ENCODE measurements around the gene HAND2.

Gene HAND2

GRCh38 chr4:173535957-173536356, 5.9 kb upstream of the HAND2 start:
- no peak for DNase-seq

DNA sequence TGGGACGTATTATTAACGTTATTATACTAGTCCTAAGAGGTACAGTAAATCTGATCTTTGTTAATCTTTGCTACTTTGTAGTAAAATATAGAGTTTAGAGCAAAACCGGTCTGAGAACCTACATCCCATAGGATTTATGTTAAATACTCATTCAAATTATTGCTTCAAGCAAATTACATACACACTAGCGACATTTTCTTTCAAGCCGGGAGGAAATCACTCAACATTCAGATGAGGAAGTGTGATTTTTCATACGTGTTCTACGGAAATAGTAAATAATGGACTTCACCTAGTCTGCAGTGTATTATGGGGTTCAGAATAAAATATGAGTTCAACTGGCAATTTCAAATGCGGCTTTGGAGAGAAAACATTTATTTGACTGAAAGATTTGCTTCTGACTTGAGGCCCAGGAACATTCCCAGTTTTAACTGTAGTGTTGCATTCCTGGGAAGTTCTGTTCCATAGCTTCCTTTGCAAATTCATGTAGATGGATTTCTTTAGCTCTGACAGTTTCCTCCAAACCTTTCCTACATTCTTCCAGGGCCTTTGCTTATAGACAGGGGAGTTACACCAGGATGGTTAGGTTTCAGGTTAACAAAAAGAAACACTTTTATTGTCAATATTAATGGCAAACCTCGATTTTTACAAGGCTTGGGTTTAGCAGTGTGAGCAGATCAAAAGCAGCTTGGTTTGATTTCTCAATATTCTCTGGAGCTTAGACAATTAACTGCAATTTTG, 5.3 kb upstream of the HAND2 start:
- no peak for DNase-seq

- no peak for DNase-seq
Measured at GRCh38 chr4:173534434-173534833, 4.4 kb upstream of the HAND2 start.

DNA sequence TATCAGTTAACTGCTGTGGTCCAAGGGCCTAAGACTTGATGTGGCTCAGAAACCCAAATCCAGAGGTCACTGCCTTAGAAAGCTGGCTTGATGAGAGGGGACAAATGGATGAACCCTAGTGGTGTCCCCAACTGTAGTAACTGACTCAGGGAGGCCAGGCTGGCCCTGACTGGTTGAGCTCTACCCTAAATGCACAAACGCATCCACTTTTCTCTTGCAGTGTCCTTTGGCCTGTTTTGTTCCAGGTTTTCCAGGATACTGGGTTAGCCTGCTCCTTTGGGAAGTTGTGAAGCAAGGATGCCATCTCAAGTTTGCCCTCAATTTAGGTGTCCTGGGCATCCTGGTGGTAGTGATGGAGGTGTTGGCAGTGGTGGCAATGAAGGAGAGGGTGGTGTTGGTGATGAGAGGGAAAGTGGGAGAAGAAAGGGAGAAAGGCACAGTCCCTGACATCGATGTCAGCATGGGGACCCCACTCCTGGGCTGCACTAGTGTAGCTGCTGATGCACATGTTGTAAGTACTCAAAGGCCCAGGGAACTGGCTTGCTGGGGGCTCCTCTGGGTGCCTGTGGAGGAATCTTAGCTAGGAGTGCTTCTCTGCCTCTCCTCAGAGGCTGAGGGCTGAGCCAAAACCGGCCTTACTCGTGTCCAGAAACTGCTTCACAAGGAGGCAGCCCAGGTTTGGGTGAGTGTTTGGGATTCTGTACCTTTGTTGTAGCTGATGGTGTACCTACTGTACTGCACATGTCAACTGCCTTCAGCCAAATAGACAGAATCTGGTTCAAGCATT, 2.9 kb upstream of the HAND2 start:
- no peak for DNase-seq

DNA sequence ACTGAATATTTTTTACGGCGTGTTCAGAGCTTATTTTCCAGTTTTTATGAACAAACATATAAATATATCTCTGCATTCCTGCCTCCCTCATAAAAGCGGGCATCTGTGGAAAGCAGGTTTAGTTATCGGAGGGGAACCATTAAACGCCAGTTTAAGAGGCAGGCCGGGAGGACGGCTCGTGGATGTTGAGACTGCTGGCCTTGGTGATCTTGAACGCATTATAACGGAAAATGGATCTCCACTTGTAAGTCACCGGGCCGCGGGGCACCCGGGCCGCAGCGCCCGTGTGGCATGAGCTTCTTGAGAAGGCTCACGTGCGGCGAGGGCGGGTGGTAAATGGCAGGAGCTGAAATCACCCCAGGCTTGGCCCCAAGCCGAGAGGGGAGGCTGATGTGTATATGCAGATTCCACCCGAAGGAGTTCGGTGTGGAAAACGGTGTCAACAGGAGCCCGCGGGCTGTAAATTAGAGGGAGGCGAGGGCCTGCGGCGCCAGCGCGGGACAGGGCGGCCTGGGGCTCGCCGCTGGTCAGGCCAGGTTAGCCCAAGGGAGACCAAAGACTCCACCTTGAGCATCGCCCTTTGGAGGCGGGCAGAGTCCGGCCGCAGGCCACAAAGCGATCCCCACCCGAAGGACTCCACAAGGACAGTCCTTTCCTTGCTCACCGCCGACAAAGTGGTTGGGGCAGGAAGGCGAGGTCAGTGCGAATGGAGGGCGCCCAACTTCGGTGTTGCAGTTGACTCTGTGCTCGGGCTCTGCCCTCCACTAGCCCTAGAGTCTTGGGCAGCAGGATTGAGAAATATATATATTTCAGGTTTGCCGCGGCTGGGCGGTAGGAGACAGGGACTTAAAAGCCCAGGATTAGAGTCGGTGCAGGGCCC, 1.3 kb upstream of the HAND2 start:
- no peak for DNase-seq

GRCh38 chr4:173530326-173531085, 477 bp upstream of the HAND2 start:
- no peak for DNase-seq

- DNase-seq: no peak
Measured at GRCh38 chr4:173528378-173529321, 1.4 kb downstream of the HAND2 start.

DNA sequence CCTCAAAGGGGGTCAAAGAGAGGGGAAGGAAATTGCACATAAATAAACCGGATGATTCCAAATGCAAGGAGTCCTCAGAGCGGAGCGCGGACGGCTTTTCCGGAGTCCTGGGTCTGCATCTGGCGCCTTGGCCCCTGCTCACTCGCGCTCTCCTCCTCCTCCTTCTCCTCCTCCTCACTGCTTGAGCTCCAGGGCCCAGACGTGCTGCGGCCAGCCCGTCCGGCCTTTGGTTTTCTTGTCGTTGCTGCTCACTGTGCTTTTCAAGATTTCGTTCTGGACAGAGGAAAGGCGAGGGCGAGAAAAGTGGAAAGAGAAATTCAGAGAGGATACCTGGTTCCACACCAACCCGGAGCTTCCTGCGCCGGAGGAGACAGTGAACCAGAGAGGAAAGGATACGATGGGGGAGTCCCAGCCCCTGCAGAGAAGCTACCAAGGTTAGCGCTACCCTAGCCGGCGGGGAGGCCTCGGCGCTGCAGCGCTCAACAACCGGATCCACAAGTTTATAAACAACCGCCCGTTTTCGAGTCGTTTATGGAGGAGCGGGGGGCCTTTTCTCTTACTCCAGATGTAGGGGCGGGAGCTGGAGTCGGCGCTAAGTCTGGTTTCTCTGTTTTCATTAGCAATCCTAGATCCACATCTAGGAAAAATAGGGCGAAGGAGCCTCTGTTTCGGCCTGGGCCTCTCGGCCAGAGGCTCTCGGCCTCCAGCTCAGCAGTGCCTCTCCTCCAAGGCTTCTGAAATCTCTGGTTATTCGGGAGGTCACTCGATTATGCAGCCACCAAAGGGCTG, 2.7 kb downstream of the HAND2 start:
- DNase-seq: no peak

DNA sequence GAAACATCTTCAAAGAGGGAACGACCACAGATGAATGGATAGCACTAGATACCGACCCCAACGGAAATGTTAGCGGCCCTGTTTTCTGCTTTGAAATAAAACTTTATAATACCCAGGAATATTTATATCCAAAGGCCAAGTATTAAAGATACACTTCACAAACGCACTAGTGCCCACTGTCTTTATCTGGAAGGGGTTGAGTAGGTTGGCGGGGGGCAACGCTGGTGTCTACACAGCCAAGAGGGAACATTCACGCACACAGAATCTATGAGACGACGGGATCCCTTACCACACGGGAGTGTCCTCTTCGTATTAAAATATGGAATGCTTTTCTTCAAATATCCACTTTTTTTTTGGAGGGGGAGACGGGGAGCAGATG, 3.3 kb downstream of the HAND2 start:
- DNase-seq: no peak

- DNase-seq: no peak
Measured at GRCh38 chr4:173526027-173526482, 4.0 kb downstream of the HAND2 start.

DNA sequence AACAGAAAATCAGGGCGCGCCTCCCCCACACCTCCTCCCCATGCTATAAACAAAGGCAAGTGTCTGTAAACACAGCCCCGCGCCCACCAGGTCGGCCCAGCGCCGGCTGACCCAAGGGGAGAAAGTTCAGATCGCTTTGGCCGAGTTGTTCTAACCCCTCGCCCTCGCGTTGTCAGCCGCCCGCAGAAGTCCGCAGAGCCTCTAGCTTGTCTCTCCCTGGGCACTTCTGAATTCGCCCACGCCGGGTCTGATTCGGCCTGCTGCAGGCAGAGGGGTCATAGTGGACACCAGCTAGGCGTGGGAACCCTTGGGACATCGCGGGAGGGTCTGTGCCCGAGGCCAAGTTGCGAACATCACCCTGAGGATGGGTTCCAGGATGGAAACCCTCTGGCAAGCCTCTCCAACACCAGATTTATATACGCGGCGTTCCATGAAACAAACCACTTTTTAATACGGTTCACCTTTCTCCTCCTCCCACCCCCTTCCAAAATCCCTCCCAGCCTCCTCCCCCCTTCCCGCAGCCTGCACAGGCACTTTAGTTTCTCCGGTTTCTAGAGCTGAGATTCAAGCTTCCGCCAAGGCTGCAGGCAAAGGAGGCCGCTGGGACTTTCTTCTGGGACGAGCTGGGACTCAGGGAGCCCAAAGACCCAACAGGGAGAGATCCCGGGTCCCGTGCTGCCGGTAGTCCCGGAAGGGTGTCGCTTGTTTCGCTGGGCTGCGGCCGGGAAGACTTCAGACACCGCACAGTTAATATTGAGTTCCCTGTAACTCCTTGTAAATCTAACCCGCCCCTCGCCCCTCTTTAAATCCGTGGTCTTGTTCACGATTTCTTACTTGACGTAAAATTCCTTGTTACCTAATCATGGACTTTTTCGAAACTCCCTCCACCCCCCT, 4.7 kb downstream of the HAND2 start:
- no peak for DNase-seq

GRCh38 chr4:173524218-173525117, 5.6 kb downstream of the HAND2 start:
- no peak for DNase-seq

DNA sequence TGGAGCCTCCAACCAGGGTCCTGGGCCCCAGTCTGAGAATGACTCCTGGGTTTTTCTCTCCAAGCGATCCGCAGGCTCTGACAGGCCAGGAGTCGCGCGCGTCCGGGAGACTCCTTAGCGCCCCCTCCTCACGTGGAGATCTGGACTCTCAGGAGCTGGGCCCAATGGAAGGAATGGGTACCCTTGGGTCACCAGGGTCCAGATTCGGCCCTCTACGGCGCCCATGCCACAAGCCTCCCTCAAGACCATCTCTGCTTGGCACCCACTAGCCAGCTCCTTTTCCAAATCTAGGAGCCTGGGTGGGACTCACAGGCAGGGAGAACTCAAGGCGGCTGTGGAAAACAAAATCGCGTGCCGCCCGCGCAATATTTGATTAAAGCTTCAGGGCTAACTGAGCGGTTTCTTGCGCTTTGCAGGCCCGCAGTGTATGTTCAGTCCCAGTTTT, 7.1 kb downstream of the HAND2 start:
- no peak for DNase-seq

GRCh38 chr4:173522160-173522950, 7.7 kb downstream of the HAND2 start:
- no peak for DNase-seq

DNA sequence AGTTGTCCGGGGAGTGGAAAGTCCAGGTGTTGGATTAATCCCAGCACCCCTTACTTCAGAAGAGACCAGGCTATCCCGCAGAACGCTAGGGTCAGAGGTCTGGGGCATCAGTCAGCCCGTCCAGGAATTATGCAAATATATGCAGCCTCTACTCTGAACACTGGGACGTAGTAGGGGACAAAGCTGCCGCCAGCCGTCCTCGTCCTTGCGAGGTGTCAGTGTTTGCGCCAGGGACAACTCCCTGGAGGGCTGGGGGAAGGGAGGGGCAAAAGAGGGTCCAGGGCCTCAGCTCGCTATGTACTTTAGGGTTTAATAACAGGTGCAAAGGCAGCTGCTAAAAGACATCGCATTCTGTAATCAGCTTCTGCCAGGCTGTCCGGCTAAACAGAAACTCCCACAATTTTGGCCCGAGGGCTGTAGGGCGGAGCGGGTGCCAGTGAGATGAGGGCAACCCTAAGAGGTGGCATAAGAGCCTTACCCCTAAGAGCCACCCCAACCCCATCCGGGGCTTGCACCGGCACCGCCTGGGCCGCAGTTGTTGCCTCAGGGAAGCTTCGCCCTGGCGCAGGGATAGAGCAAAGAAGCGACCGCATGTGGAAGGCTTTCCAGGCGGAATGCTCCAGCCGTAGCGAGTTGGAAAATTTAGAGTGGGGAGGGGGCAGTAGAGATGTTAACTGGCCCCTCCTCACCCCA, 8.4 kb downstream of the HAND2 start:
- no peak for DNase-seq

GRCh38 chr4:173520921-173521466, 9.0 kb downstream of the HAND2 start:
- no peak for DNase-seq

Data from NCI-H524 treated with DMSO at 0.1 percent for 48 hours (cell line).